Measurements from ENCODE around the gene MSI2. TPM values are rescaled to one million over a fixed set of nuclear protein-coding genes. Genes with fewer than 3 reads are reported as not detected.

The MSI2 gene
- total RNA-seq, 4 donors from 2014 or later, result 15.9 to 22.9 (median 17.0) TPM

- peaks cover 0 to 5% (median 0%) of the 10 kb centered on the region in 4 donors for H3K27me3 ChIP-seq
- peaks cover 0 to 25% (median 8%) of the 10 kb centered on the region in 3 donors for H3K4me1 ChIP-seq
- TF ChIP-seq POLR2A (IDR thresholded peaks at IDR 0.05), result no peak
- TF ChIP-seq, protein P1, sequence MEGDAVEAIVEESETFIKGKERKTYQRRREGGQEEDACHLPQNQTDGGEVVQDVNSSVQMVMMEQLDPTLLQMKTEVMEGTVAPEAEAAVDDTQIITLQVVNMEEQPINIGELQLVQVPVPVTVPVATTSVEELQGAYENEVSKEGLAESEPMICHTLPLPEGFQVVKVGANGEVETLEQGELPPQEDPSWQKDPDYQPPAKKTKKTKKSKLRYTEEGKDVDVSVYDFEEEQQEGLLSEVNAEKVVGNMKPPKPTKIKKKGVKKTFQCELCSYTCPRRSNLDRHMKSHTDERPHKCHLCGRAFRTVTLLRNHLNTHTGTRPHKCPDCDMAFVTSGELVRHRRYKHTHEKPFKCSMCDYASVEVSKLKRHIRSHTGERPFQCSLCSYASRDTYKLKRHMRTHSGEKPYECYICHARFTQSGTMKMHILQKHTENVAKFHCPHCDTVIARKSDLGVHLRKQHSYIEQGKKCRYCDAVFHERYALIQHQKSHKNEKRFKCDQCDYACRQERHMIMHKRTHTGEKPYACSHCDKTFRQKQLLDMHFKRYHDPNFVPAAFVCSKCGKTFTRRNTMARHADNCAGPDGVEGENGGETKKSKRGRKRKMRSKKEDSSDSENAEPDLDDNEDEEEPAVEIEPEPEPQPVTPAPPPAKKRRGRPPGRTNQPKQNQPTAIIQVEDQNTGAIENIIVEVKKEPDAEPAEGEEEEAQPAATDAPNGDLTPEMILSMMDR (IDR thresholded peaks at IDR 0.05), result no peak
- no peak overlapping the region for H3K4me3 ChIP-seq
- no peaks in the 10 kb centered on the region for H3K9me3 ChIP-seq
- no peaks in the 10 kb centered on the region for H3K36me3 ChIP-seq
- DNase-seq, result no peak
- intact Hi-C loops (cut with DNase I), result no loop called here
- WGBS, 2 donors, result 97% methylated on average over 8 of the region's 11 CpGs
- H3K27ac ChIP-seq, result no peak overlapping the region
These were observed 322.9 kb downstream of the MSI2 start for GRCh38 chr17:57579245-57579644.

GRCh38 chr17:57580055-57580739, 323.9 kb downstream of the MSI2 start:
- H3K9me3 ChIP-seq, result no peaks in the 10 kb centered on the region
- 59 to 82% methylated on average over 1 to 2 of the region's 5 CpGs for WGBS, 2 donors
- intact Hi-C loops (cut with DNase I), result no loop called here

DNA sequence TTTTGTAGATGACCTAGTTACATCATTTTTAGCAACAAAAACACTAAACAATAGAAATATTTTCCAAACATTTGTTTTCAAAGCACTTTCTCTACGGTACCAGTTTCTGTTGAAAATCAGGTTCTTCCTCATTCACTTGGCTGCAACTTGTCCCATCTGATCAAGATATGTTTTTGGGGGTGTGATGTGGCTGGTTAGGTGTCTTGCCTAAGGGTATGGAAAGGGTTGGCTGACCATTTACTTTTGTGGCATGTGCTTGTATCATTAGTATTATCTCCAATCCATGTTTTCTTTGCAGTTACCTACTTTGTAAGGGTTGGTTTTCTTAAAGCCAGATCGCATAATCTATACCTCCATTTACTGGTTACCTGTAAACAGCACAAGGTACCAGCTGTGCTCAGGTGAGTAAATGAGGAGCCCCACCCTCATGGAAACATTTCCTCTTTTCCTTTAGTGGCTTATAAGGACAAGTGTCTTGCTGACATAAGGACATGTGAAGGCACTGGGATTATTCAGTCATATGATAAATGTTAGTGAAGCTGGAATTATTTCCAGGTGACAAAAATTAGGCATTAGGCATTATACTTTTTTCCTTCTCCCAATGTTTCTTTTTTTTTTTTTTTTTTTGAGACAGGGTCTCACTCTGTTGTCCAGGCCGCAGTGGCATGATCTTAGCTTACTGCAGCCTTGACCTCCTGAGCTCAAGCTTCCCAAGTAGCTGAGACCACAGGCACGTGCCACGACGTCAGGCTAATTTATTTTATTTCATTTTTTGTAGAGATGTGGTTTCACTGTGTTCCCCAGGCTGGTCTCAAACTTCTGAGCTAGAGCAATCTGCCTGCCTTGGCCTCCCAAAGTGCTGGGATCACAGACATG, 326.8 kb downstream of the MSI2 start:
- H3K27ac ChIP-seq, result no peak overlapping the region
- peaks cover 0 to 14% (median 5%) of the 10 kb centered on the region in 3 donors for H3K4me1 ChIP-seq
- no peaks in the 10 kb centered on the region for H3K9me3 ChIP-seq
- DNase-seq, result no peak
- H3K27me3 ChIP-seq, result peaks cover 0 to 10% (median 0%) of the 10 kb centered on the region in 4 donors
- H3K36me3 ChIP-seq, result no peaks in the 10 kb centered on the region
- TF ChIP-seq, protein P1 (IDR thresholded peaks at IDR 0.05), result no peak
- no peak for TF ChIP-seq POLR2A (IDR thresholded peaks at IDR 0.05)
- H3K4me3 ChIP-seq, result no peak overlapping the region
- intact Hi-C loops (cut with DNase I), result no loop called here
- 76 to 78% methylated on average over 6 of the region's 6 CpGs for WGBS, 2 donors

More at GRCh38 chr17:57580055-57580739, 323.9 kb downstream of the MSI2 start:
- H3K36me3 ChIP-seq, result no peaks in the 10 kb centered on the region
- TF ChIP-seq, protein P1 (IDR thresholded peaks at IDR 0.05), result no peak
- TF ChIP-seq POLR2A (IDR thresholded peaks at IDR 0.05), result no peak
- H3K4me3 ChIP-seq, result no peak overlapping the region
- H3K27me3 ChIP-seq, result peaks cover 0 to 10% (median 0%) of the 10 kb centered on the region in 4 donors
- no peak overlapping the region for H3K27ac ChIP-seq
- DNase-seq, result no peak
- H3K4me1 ChIP-seq, result peaks cover 0 to 23% (median 6%) of the 10 kb centered on the region in 3 donors

- DNase-seq, result no peak
- Histone ChIP-seq H3K27ac (no peak overlapping the region), H3K9me3 (no peaks in the 10 kb centered on the region), H3K27me3 (peaks cover 0 to 10% (median 0%) of the 10 kb centered on the region in 4 donors), H3K4me1 (peaks cover 0 to 9% (median 0%) of the 10 kb centered on the region in 3 donors), H3K36me3 (no peaks in the 10 kb centered on the region), H3K4me3 (no peak overlapping the region)
- intact Hi-C loops (cut with DNase I), result no loop called here
- WGBS, 2 donors, result 73 to 83% methylated on average over 2 to 3 of the region's 9 CpGs
- no peak for TF ChIP-seq POLR2A (IDR thresholded peaks at IDR 0.05)
- TF ChIP-seq, protein P1 (IDR thresholded peaks at IDR 0.05), result no peak
These were observed 327.8 kb downstream of the MSI2 start for GRCh38 chr17:57584050-57584551.
